HEK293 (cell line): ENCODE data around the gene RAB3GAP2.

ENCODE experiments used
- GLI2 ChIP-seq: fragments of 450-650 bp; formaldehyde crosslinking; IDR thresholded peaks from 2 replicates; pipeline ENCODE4; 2017; ENCODE audit warnings: missing biosample characterization, missing genetic modification characterization, low read depth, borderline replicate concordance
- IKZF3 ChIP-seq: fragments of 450-650 bp; IDR thresholded peaks from 2 replicates; pipeline ENCODE4 v1.5.0; 2018; ENCODE audit warnings: missing biosample characterization, mild to moderate bottlenecking, missing genetic modification characterization, moderate library complexity
- KLF8 ChIP-seq: fragments of 450-650 bp; formaldehyde crosslinking; IDR thresholded peaks from 2 replicates; pipeline ENCODE4 v1.5.1; 2016; ENCODE audit warnings: missing biosample characterization, missing genetic modification characterization
- OSR2 ChIP-seq: fragments of 450-650 bp; formaldehyde crosslinking; IDR thresholded peaks from 2 replicates; pipeline ENCODE4 v1.5.1; 2016; ENCODE audit warnings: missing biosample characterization, missing genetic modification characterization
- PRDM1 ChIP-seq: fragments of 450-650 bp; formaldehyde crosslinking; IDR thresholded peaks from 2 replicates; pipeline ENCODE4; 2016; ENCODE audit warnings: missing biosample characterization, missing genetic modification characterization
- REPIN1 ChIP-seq: fragments of 450-650 bp; formaldehyde crosslinking; IDR thresholded peaks from 2 replicates; pipeline ENCODE4 v1.5.1; 2017; ENCODE audit warnings: missing biosample characterization, missing genetic modification characterization, low read depth
- TRIM28 ChIP-seq: IDR thresholded peaks from 2 replicates; pipeline ENCODE4 v1.6.1; 2011; ENCODE audit warnings: low read length, control low read depth, borderline replicate concordance
- WT1 ChIP-seq: fragments of 450-650 bp; formaldehyde crosslinking; IDR thresholded peaks from 2 replicates; pipeline ENCODE4 v1.5.1; 2016; ENCODE audit warnings: missing biosample characterization, missing genetic modification characterization
- YY2 ChIP-seq: fragments of 450-650 bp; formaldehyde crosslinking; IDR thresholded peaks from 2 replicates; pipeline ENCODE4 v1.5.1; 2016; ENCODE audit warnings: missing biosample characterization, missing genetic modification characterization
- ZFP37 ChIP-seq: fragments of 450-650 bp; formaldehyde crosslinking; IDR thresholded peaks from 2 replicates; pipeline ENCODE4 v1.5.1; 2016; ENCODE audit warnings: missing biosample characterization, missing genetic modification characterization
- ZNF138 ChIP-seq: fragments of 450-650 bp; formaldehyde crosslinking; IDR thresholded peaks from 2 replicates; pipeline ENCODE4 v1.5.1; 2016; ENCODE audit warnings: missing biosample characterization, missing genetic modification characterization, borderline replicate concordance
- ZNF292 ChIP-seq: fragments of 450-650 bp; formaldehyde crosslinking; IDR thresholded peaks from 2 replicates; pipeline ENCODE4 v1.5.1; 2016; ENCODE audit warnings: low read depth, missing biosample characterization, missing genetic modification characterization, borderline replicate concordance
- ZNF311 ChIP-seq: fragments of 450-650 bp; formaldehyde crosslinking; IDR thresholded peaks from 2 replicates; pipeline ENCODE4 v1.5.1; 2017; ENCODE audit warnings: missing biosample characterization, missing genetic modification characterization, borderline replicate concordance
- ZNF335 ChIP-seq: fragments of 450-650 bp; formaldehyde crosslinking; conservative IDR thresholded peaks from 2 replicates; pipeline ENCODE4 v1.5.1; 2016; ENCODE audit warnings: missing biosample characterization, missing genetic modification characterization
- ZNF391 ChIP-seq: fragments of 450-650 bp; formaldehyde crosslinking; IDR thresholded peaks from 2 replicates; pipeline ENCODE4 v1.5.1; 2016; ENCODE audit warnings: low read depth, missing biosample characterization, missing genetic modification characterization, borderline replicate concordance
- ZNF394 ChIP-seq: fragments of 450-650 bp; formaldehyde crosslinking; IDR thresholded peaks from 2 replicates; pipeline ENCODE4 v1.5.1; 2016; ENCODE audit warnings: missing biosample characterization, missing genetic modification characterization, mild to moderate bottlenecking, moderate library complexity, borderline replicate concordance
- ZNF473 ChIP-seq: fragments of 450-650 bp; formaldehyde crosslinking; IDR thresholded peaks from 2 replicates; pipeline ENCODE4 v1.5.1; 2017; ENCODE audit warnings: missing biosample characterization, missing genetic modification characterization
- ZNF501 ChIP-seq: fragments of 450-650 bp; formaldehyde crosslinking; IDR thresholded peaks from 2 replicates; pipeline ENCODE4 v1.5.1; 2016; ENCODE audit warnings: missing biosample characterization, missing genetic modification characterization
- ZNF624 ChIP-seq: fragments of 450-650 bp; formaldehyde crosslinking; IDR thresholded peaks from 2 replicates; pipeline ENCODE4 v1.5.1; 2017; ENCODE audit warnings: missing biosample characterization, missing genetic modification characterization
- ZNF677 ChIP-seq: fragments of 450-650 bp; IDR thresholded peaks from 2 replicates; pipeline ENCODE4 v1.5.0; 2018; ENCODE audit warnings: missing biosample characterization, mild to moderate bottlenecking, missing genetic modification characterization, moderate library complexity
- ZNF747 ChIP-seq: fragments of 450-650 bp; formaldehyde crosslinking; IDR thresholded peaks from 2 replicates; pipeline ENCODE4 v1.5.1; 2016; ENCODE audit warnings: missing biosample characterization, missing genetic modification characterization
- ZNF76 ChIP-seq: fragments of 450-650 bp; formaldehyde crosslinking; IDR thresholded peaks from 2 replicates; pipeline ENCODE4; 2016; ENCODE audit warnings: low read depth, missing biosample characterization, missing genetic modification characterization, borderline replicate concordance
- ZNF777 ChIP-seq: fragments of 450-650 bp; formaldehyde crosslinking; IDR thresholded peaks from 2 replicates; pipeline ENCODE4 v1.5.1; 2017; ENCODE audit warnings: missing biosample characterization, missing genetic modification characterization, borderline replicate concordance
- ZNF837 ChIP-seq: fragments of 450-650 bp; formaldehyde crosslinking; IDR thresholded peaks from 2 replicates; pipeline ENCODE4 v1.5.1; 2016; ENCODE audit warnings: missing biosample characterization, missing genetic modification characterization
- ZSCAN30 ChIP-seq: fragments of 450-650 bp; IDR thresholded peaks from 2 replicates; pipeline ENCODE4 v1.5.1; 2018; ENCODE audit warnings: missing biosample characterization, mild to moderate bottlenecking, missing genetic modification characterization, moderate library complexity
- ZXDB ChIP-seq: fragments of 450-650 bp; formaldehyde crosslinking; IDR thresholded peaks from 2 replicates; pipeline ENCODE4 v1.5.1; 2016; ENCODE audit warnings: missing biosample characterization, missing genetic modification characterization
- TF ChIP-seq, protein P1 (sequence below): fragments of 450-650 bp; formaldehyde crosslinking; IDR thresholded peaks from 2 replicates; pipeline ENCODE4 v1.5.1; 2016; ENCODE audit warnings: missing biosample characterization, missing genetic modification characterization
- TF ChIP-seq, protein P2 (sequence below): fragments of 450-650 bp; formaldehyde crosslinking; IDR thresholded peaks from 2 replicates; pipeline ENCODE4 v1.5.1; 2016; ENCODE audit warnings: missing biosample characterization, missing genetic modification characterization, low read depth
- TF ChIP-seq, protein P3 (sequence below): fragments of 450-650 bp; formaldehyde crosslinking; IDR thresholded peaks from 2 replicates; pipeline ENCODE4 v1.5.1; 2016; ENCODE audit warnings: missing biosample characterization, missing genetic modification characterization
- TF ChIP-seq, protein P4 (sequence below): fragments of 450-650 bp; formaldehyde crosslinking; IDR thresholded peaks from 2 replicates; pipeline ENCODE4 v1.5.1; 2016; ENCODE audit warnings: missing biosample characterization, missing genetic modification characterization
- TF ChIP-seq, protein P5 (sequence below): fragments of 450-650 bp; formaldehyde crosslinking; IDR thresholded peaks from 2 replicates; pipeline ENCODE4 v1.5.1; 2016; ENCODE audit warnings: missing biosample characterization, missing genetic modification characterization

RAB3GAP2 gene

DNA sequence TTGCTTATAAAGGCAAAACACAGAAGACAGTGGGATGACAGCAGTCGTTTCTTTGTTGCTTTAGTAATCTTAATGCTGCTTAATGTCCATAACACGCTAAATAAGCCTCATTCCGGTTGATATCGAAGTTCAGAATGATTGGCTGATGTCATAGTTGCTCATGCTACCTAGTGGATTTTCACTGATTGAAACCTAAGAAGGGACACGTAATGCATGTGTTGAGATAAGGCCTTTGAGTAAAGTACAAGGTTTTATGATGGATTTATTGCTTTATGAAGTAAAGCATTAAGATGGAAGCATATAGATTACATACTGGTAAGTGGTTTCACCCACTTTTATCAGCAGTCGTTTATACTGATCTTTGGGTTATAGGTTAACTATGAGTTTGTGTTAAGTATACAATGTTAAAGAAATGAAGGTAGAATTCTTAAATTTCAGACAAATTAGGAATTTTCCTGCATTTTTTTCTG is 153.2 kb downstream of the RAB3GAP2 start (continued):
- no peak for TF ChIP-seq ZNF311
- TF ChIP-seq, protein P1, sequence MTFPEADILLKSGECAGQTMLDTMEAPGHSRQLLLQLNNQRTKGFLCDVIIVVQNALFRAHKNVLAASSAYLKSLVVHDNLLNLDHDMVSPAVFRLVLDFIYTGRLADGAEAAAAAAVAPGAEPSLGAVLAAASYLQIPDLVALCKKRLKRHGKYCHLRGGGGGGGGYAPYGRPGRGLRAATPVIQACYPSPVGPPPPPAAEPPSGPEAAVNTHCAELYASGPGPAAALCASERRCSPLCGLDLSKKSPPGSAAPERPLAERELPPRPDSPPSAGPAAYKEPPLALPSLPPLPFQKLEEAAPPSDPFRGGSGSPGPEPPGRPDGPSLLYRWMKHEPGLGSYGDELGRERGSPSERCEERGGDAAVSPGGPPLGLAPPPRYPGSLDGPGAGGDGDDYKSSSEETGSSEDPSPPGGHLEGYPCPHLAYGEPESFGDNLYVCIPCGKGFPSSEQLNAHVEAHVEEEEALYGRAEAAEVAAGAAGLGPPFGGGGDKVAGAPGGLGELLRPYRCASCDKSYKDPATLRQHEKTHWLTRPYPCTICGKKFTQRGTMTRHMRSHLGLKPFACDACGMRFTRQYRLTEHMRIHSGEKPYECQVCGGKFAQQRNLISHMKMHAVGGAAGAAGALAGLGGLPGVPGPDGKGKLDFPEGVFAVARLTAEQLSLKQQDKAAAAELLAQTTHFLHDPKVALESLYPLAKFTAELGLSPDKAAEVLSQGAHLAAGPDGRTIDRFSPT (tag by site-specific recombination) = peak; percentile 99
- TF ChIP-seq ZNF335 (tag by site-specific recombination) = peak; percentile 34; the same call in 1 of the 2 replicates
- TF ChIP-seq, protein P2, sequence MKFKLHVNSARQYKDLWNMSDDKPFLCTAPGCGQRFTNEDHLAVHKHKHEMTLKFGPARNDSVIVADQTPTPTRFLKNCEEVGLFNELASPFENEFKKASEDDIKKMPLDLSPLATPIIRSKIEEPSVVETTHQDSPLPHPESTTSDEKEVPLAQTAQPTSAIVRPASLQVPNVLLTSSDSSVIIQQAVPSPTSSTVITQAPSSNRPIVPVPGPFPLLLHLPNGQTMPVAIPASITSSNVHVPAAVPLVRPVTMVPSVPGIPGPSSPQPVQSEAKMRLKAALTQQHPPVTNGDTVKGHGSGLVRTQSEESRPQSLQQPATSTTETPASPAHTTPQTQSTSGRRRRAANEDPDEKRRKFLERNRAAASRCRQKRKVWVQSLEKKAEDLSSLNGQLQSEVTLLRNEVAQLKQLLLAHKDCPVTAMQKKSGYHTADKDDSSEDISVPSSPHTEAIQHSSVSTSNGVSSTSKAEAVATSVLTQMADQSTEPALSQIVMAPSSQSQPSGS (tag by site-specific recombination) = peak; percentile 98
- peak; percentile 65; the same call in 1 of the 2 replicates for TF ChIP-seq REPIN1 (tag by site-specific recombination)
- no peak for TF ChIP-seq YY2 (tag by site-specific recombination)
- TF ChIP-seq ZNF501 (tag by site-specific recombination) = peak; percentile 91
- peak; percentile 84 for TF ChIP-seq PRDM1 (tag by site-specific recombination)
- peak; percentile 77; the same call in 1 of the 2 replicates for TF ChIP-seq TRIM28
- TF ChIP-seq, protein P3, sequence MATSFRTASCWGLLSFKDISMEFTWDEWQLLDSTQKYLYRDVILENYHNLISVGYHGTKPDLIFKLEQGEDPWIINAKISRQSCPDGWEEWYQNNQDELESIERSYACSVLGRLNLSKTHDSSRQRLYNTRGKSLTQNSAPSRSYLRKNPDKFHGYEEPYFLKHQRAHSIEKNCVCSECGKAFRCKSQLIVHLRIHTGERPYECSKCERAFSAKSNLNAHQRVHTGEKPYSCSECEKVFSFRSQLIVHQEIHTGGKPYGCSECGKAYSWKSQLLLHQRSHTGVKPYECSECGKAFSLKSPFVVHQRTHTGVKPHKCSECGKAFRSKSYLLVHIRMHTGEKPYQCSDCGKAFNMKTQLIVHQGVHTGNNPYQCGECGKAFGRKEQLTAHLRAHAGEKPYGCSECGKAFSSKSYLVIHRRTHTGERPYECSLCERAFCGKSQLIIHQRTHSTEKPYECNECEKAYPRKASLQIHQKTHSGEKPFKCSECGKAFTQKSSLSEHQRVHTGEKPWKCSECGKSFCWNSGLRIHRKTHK (tag by site-specific recombination) = no peak
- TF ChIP-seq OSR2 (tag by site-specific recombination) = peak; percentile 99
- peak; percentile 73; the same call in 1 of the 2 replicates for TF ChIP-seq ZSCAN30 (tag by site-specific recombination)
- peak; percentile 65; the same call in 1 of the 2 replicates for TF ChIP-seq ZNF76 (tag by site-specific recombination)
- no peak for TF ChIP-seq ZNF473 (tag by site-specific recombination)
- TF ChIP-seq ZNF394 (tag by site-specific recombination) = peak; percentile 65; the same call in 1 of the 2 replicates
- peak; percentile 83 for TF ChIP-seq WT1 (tag by site-specific recombination)
- peak; percentile 93 for TF ChIP-seq KLF8 (tag by site-specific recombination)
- TF ChIP-seq ZXDB (tag by site-specific recombination) = peak; percentile 98
- TF ChIP-seq ZNF777 (tag by site-specific recombination) = no peak
- no peak for TF ChIP-seq ZNF624 (tag by site-specific recombination)
- TF ChIP-seq ZNF677 (tag by site-specific recombination) = no peak
- TF ChIP-seq ZNF292 (tag by site-specific recombination) = no peak
- TF ChIP-seq ZNF837 (tag by site-specific recombination) = no peak
- TF ChIP-seq, protein P4, sequence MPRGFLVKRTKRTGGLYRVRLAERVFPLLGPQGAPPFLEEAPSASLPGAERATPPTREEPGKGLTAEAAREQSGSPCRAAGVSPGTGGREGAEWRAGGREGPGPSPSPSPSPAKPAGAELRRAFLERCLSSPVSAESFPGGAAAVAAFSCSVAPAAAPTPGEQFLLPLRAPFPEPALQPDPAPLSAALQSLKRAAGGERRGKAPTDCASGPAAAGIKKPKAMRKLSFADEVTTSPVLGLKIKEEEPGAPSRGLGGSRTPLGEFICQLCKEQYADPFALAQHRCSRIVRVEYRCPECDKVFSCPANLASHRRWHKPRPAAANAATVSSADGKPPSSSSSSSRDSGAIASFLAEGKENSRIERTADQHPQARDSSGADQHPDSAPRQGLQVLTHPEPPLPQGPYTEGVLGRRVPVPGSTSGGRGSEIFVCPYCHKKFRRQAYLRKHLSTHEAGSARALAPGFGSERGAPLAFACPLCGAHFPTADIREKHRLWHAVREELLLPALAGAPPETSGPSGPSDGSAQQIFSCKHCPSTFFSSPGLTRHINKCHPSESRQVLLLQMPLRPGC (tag by site-specific recombination) = peak; percentile 99
- peak; percentile 90 for TF ChIP-seq ZNF391
- TF ChIP-seq, protein P5, sequence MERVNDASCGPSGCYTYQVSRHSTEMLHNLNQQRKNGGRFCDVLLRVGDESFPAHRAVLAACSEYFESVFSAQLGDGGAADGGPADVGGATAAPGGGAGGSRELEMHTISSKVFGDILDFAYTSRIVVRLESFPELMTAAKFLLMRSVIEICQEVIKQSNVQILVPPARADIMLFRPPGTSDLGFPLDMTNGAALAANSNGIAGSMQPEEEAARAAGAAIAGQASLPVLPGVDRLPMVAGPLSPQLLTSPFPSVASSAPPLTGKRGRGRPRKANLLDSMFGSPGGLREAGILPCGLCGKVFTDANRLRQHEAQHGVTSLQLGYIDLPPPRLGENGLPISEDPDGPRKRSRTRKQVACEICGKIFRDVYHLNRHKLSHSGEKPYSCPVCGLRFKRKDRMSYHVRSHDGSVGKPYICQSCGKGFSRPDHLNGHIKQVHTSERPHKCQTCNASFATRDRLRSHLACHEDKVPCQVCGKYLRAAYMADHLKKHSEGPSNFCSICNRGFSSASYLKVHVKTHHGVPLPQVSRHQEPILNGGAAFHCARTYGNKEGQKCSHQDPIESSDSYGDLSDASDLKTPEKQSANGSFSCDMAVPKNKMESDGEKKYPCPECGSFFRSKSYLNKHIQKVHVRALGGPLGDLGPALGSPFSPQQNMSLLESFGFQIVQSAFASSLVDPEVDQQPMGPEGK (tag by site-specific recombination) = peak; percentile 64
- peak; percentile 91; the same call in 1 of the 2 replicates for TF ChIP-seq ZFP37
- TF ChIP-seq IKZF3 (tag by site-specific recombination) = peak; percentile 90
- no peak for TF ChIP-seq ZNF138 (tag by site-specific recombination)
- TF ChIP-seq ZNF747 (tag by site-specific recombination) = no peak
- peak; percentile 95 for TF ChIP-seq GLI2 (tag by site-specific recombination)
